Mesangial cell (primary cell): ENCODE data around the gene CST5. TPM values are rescaled to one million over a fixed set of nuclear protein-coding genes. Genes with fewer than 3 reads are reported as not detected.

ENCODE experiments used
- total RNA-seq: library from RNA; depleted of rRNA; stranded (reverse); fragments of >200 nt; gene quantifications from 2 replicates; pipeline ENCODE4 v1.2.3, GENCODE V29; 2015

The CST5 gene, protein sequence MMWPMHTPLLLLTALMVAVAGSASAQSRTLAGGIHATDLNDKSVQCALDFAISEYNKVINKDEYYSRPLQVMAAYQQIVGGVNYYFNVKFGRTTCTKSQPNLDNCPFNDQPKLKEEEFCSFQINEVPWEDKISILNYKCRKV
- total RNA-seq: 0.33 and 4.8 TPM in 2 replicates

DNA sequence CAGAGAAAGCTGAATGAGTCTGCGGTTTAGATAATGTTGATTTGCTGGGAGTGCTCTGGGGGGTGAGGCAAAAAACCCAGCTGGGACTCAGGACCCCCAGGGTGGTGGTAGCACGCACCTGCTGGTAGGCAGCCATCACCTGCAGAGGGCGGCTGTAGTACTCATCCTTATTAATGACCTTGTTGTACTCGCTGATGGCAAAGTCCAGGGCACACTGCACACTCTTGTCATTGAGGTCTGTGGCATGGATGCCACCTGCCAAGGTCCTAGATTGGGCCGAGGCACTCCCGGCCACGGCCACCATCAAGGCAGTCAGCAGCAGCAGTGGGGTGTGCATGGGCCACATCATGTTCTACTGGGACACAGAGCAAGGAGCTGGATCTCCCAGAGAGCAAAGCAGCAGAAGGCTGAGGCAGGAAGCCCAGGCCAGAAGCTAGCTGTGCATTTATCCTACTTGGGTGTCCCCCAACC is at the start of gene CST5:
TSS of gene CST5 (minus strand) at position 421 of the 471 bp plus-strand sequence. CDS start at position 349, 72 bp downstream.

DNA sequence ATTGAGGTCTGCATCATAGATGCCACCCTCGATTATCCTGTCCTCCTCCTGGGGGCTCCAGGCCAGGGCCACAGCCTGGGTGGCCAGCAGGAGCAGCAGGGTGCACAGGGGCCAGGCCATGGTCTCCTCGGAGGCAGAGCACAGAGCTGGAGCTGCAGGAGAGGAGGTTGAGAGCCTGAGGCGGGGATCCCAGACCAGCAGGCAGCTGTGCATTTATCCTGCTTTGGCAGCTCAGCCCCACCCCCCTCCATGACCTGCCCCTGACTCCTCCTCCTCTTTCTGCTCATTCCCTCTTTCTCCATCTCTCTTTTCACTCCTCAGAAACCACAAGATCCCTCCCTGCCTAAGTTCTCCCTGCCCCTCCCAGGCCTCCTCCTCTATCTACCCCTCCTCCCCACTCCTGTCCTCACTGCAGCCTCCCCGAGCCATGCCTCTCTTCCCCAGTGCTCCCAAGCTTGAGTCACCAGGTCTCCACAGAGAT is 53.0 kb downstream of the CST5 start, which contains the start of gene CST2:
TSS of gene CST2 (minus strand) at position 189 of the 481 bp plus-strand sequence. CDS start at position 120, 69 bp downstream.

Other genes starting within 250 kb of the CST5 start
- gene CST3, start 241.8 kb downstream of the CST5 start, total RNA-seq: 551 and 1,030 TPM in 2 replicates
- gene CST4, start 190.7 kb downstream of the CST5 start, total RNA-seq: not detected in 2 replicates
- 0.25 TPM in 1 of 2 replicates, not detected in the other for gene CST1, start 128.8 kb downstream of the CST5 start, total RNA-seq
- 1.5 and 17.5 TPM in 2 replicates for gene CST2, start 53.0 kb downstream of the CST5 start, total RNA-seq
- gene GGTLC1, start 109.0 kb upstream of the CST5 start, total RNA-seq: not detected in 2 replicates